ENCODE measurements around the gene IL1R1. TPM values are rescaled to one million over a fixed set of nuclear protein-coding genes. Genes with fewer than 3 reads are reported as not detected.

The IL1R1 gene
- polyA plus RNA-seq, 1 donor from 2014 or later: not detected

- no peaks in the 10 kb centered on the region for H3K9me2 ChIP-seq (ENCODE audit: insufficient read depth, low read length)
- H3K9me3 ChIP-seq (ENCODE audit: low read length): no peaks in the 10 kb centered on the region
- no peaks in the 10 kb centered on the region for H3K36me3 ChIP-seq (ENCODE audit: insufficient read depth, low read length)
- H3K79me2 ChIP-seq (replicated peaks; ENCODE audit: insufficient read depth, low read length): no peaks in the 10 kb centered on the region
- TF ChIP-seq RAD21 (conservative IDR thresholded peaks at IDR 0.05): no peak
- no peak for TF ChIP-seq EP300 (conservative IDR thresholded peaks at IDR 0.05; ENCODE audit: poor library complexity, severe bottlenecking)
- no peak for TF ChIP-seq EZH2 (IDR thresholded peaks at IDR 0.05; ENCODE audit: borderline replicate concordance, insufficient read depth, low read length, poor library complexity, severe bottlenecking)
- no peak for TF ChIP-seq SMC3 (conservative IDR thresholded peaks at IDR 0.05; ENCODE audit: poor library complexity)
- no peak for TF ChIP-seq TAF1 (IDR thresholded peaks at IDR 0.05; ENCODE audit: low read depth)
- TF ChIP-seq MXI1 (conservative IDR thresholded peaks at IDR 0.05; ENCODE audit: poor library complexity, severe bottlenecking): no peak
- no peak for TF ChIP-seq REST (IDR thresholded peaks at IDR 0.05; ENCODE audit: borderline replicate concordance)
- TF ChIP-seq POLR2AphosphoS5 (IDR thresholded peaks at IDR 0.05): no peak
- H3K27me3 ChIP-seq (ENCODE audit: insufficient read depth, low read depth, low read length): no peaks in the 10 kb centered on the region
- H2AFZ ChIP-seq (ENCODE audit: low read depth, low read length): no peak overlapping the region
- H3K27ac ChIP-seq (ENCODE audit: low read length): no peak overlapping the region
- no peak overlapping the region for H3K4me3 ChIP-seq (ENCODE audit: low read length)
- H3K4me2 ChIP-seq (ENCODE audit: low read length): no peak overlapping the region
- H3F3A ChIP-seq (ENCODE audit: insufficient read depth, low read length, poor library complexity, severe bottlenecking): no peaks in the 10 kb centered on the region
- no peaks in the 10 kb centered on the region for H4K20me1 ChIP-seq (ENCODE audit: insufficient read depth)
- no peak overlapping the region for H3K9ac ChIP-seq (ENCODE audit: low read length)
Measured at GRCh38 chr2:102107741-102108070, 34.8 kb upstream of the IL1R1 start.

GRCh38 chr2:102109016-102109415 is 33.5 kb upstream of the IL1R1 start:
- Histone ChIP-seq H3K79me2 (replicated peaks; ENCODE audit: insufficient read depth, low read length) (no peaks in the 10 kb centered on the region), H3F3A (ENCODE audit: insufficient read depth, low read length, poor library complexity, severe bottlenecking) (no peaks in the 10 kb centered on the region), H3K9me2 (ENCODE audit: insufficient read depth, low read length) (no peaks in the 10 kb centered on the region), H3K27ac (ENCODE audit: low read length) (no peak overlapping the region), H3K4me2 (ENCODE audit: low read length) (no peak overlapping the region), H3K9ac (ENCODE audit: low read length) (no peak overlapping the region), H4K20me1 (ENCODE audit: insufficient read depth) (no peaks in the 10 kb centered on the region), H3K4me3 (ENCODE audit: low read length) (no peak overlapping the region), H2AFZ (ENCODE audit: low read depth, low read length) (no peak overlapping the region), H3K27me3 (ENCODE audit: insufficient read depth, low read depth, low read length) (no peaks in the 10 kb centered on the region), H3K9me3 (ENCODE audit: low read length) (no peaks in the 10 kb centered on the region), H3K36me3 (ENCODE audit: insufficient read depth, low read length) (no peaks in the 10 kb centered on the region)
- TF ChIP-seq RAD21 (conservative IDR thresholded peaks at IDR 0.05) (no peak), SMC3 (conservative IDR thresholded peaks at IDR 0.05; ENCODE audit: poor library complexity) (no peak), POLR2AphosphoS5 (IDR thresholded peaks at IDR 0.05) (no peak), MXI1 (conservative IDR thresholded peaks at IDR 0.05; ENCODE audit: poor library complexity, severe bottlenecking) (no peak), REST (IDR thresholded peaks at IDR 0.05; ENCODE audit: borderline replicate concordance) (no peak), EZH2 (IDR thresholded peaks at IDR 0.05; ENCODE audit: borderline replicate concordance, insufficient read depth, low read length, poor library complexity, severe bottlenecking) (no peak), EP300 (conservative IDR thresholded peaks at IDR 0.05; ENCODE audit: poor library complexity, severe bottlenecking) (no peak), CTCF (IDR thresholded peaks at IDR 0.05; ENCODE audit: poor library complexity, severe bottlenecking) (no peak), TAF1 (IDR thresholded peaks at IDR 0.05; ENCODE audit: low read depth) (no peak)
